ENCODE measurements around the gene CAPN15. TPM values are rescaled to one million over a fixed set of nuclear protein-coding genes. Genes with fewer than 3 reads are reported as not detected.

Gene CAPN15
- polyA plus RNA-seq, 2 donors: 28.4 to 47.6 TPM

DNA sequence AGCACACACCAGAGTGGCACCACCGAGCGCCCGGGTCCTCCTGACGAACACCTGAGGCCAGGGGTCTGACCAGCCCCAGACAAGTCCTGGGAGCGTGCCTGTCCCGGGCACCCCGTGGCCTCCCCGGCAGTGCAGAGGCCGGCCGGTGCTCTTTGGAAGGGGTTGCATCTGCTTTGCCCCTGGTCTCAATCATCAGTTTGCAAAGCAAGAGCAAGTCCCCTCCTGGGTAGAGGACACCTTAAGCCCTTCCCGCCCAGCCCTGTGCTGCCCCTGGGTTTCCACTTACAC, 11.6 kb upstream of the CAPN15 start:
- Histone ChIP-seq H3K9me3 (ENCODE audit: control insufficient read depth in 2 of 2, insufficient read depth in 1 of 2, low read depth in 1 of 2, low read length in 1 of 2) (no peaks in the 10 kb centered on the region), H3K27ac (ENCODE audit: low read depth in 2 of 2, low read length in 1 of 2) (no peak overlapping the region), H3K4me1 (ENCODE audit: control insufficient read depth in 2 of 2, insufficient read depth in 2 of 2, low read length in 1 of 2) (no peaks in the 10 kb centered on the region), H3K4me3 (ENCODE audit: low read depth in 1 of 2, low read length in 2 of 2) (no peak overlapping the region), H3K36me3 (ENCODE audit: control insufficient read depth in 2 of 2, insufficient read depth in 2 of 2, low read length in 1 of 2) (peaks cover 0 to 22% of the 10 kb centered on the region in 2 donors), H3K27me3 (ENCODE audit: control insufficient read depth in 1 of 2, insufficient read depth in 2 of 2, low read length in 2 of 2) (no peaks in the 10 kb centered on the region)
- 96 to 100% methylated on average over 7 to 11 of the region's 11 CpGs for WGBS, 2 donors

- peaks cover 0 to 24% of the 10 kb centered on the region in 2 donors for H3K36me3 ChIP-seq (ENCODE audit: control insufficient read depth in 2 of 2, insufficient read depth in 2 of 2, low read length in 1 of 2)
- 96% methylated on average over 8 of the region's 8 CpGs for WGBS, 2 donors
These were observed 11.2 kb upstream of the CAPN15 start for GRCh38 chr16:516301-516700.

GRCh38 chr16:518858-519257, 8.7 kb upstream of the CAPN15 start:
- peaks cover 3 to 8% of the 10 kb centered on the region in 2 donors for H3K4me1 ChIP-seq (ENCODE audit: control insufficient read depth in 2 of 2, insufficient read depth in 2 of 2, low read length in 1 of 2)
- 85 to 92% methylated on average over 9 of the region's 9 CpGs for WGBS, 2 donors
- no peak overlapping the region for H3K27ac ChIP-seq (ENCODE audit: low read depth in 2 of 2, low read length in 1 of 2)
- no peak overlapping the region for H3K4me3 ChIP-seq (ENCODE audit: low read depth in 1 of 2, low read length in 2 of 2)
- H3K9me3 ChIP-seq (ENCODE audit: control insufficient read depth in 2 of 2, insufficient read depth in 1 of 2, low read depth in 1 of 2, low read length in 1 of 2): no peaks in the 10 kb centered on the region
- H3K27me3 ChIP-seq (ENCODE audit: control insufficient read depth in 1 of 2, insufficient read depth in 2 of 2, low read length in 2 of 2): no peaks in the 10 kb centered on the region
- peaks cover 0 to 24% of the 10 kb centered on the region in 2 donors for H3K36me3 ChIP-seq (ENCODE audit: control insufficient read depth in 2 of 2, insufficient read depth in 2 of 2, low read length in 1 of 2)

More at GRCh38 chr16:516301-516700, 11.2 kb upstream of the CAPN15 start:
- H3K27me3 ChIP-seq (ENCODE audit: control insufficient read depth in 1 of 2, insufficient read depth in 2 of 2, low read length in 2 of 2): no peaks in the 10 kb centered on the region
- no peaks in the 10 kb centered on the region for H3K9me3 ChIP-seq (ENCODE audit: control insufficient read depth in 2 of 2, insufficient read depth in 1 of 2, low read depth in 1 of 2, low read length in 1 of 2)
- no peak overlapping the region for H3K27ac ChIP-seq (ENCODE audit: low read depth in 2 of 2, low read length in 1 of 2)
- H3K4me3 ChIP-seq (ENCODE audit: low read depth in 1 of 2, low read length in 2 of 2): no peak overlapping the region
- peaks cover 0 to 2% of the 10 kb centered on the region in 2 donors for H3K4me1 ChIP-seq (ENCODE audit: control insufficient read depth in 2 of 2, insufficient read depth in 2 of 2, low read length in 1 of 2)

DNA sequence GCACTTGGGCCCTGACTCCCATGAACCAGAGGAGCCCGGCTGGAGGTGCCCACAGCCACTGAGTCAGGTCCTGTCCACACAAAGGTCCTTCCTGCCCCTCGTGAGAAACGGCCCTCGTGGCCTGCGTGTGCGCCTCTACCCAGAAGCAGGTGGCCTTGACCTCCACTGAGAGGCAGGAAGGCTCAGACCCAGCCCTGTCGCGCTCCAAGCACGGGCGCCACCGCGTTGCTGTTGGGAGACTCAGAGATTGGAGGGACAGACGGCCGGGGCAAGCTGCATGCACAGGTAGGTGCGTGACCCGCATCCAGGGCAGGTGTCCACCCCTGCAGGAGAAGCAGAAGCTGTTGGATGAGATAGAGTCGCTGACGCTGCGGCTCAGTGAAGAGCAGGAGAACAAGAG, 8.1 kb upstream of the CAPN15 start:
- H3K4me3 ChIP-seq (ENCODE audit: low read depth in 1 of 2, low read length in 2 of 2): no peak overlapping the region
- H3K27me3 ChIP-seq (ENCODE audit: control insufficient read depth in 1 of 2, insufficient read depth in 2 of 2, low read length in 2 of 2): no peaks in the 10 kb centered on the region
- peaks cover 0 to 24% of the 10 kb centered on the region in 2 donors for H3K36me3 ChIP-seq (ENCODE audit: control insufficient read depth in 2 of 2, insufficient read depth in 2 of 2, low read length in 1 of 2)
- H3K4me1 ChIP-seq (ENCODE audit: control insufficient read depth in 2 of 2, insufficient read depth in 2 of 2, low read length in 1 of 2): peaks cover 3 to 8% of the 10 kb centered on the region in 2 donors
- WGBS, 2 donors: 91 to 93% methylated on average over 19 of the region's 19 CpGs
- H3K9me3 ChIP-seq (ENCODE audit: control insufficient read depth in 2 of 2, insufficient read depth in 1 of 2, low read depth in 1 of 2, low read length in 1 of 2): no peaks in the 10 kb centered on the region
- H3K27ac ChIP-seq (ENCODE audit: low read depth in 2 of 2, low read length in 1 of 2): no peak overlapping the region

GRCh38 chr16:519841-520687, 7.4 kb upstream of the CAPN15 start:
- WGBS, 2 donors: 89 to 95% methylated on average over 32 to 35 of the region's 35 CpGs
- Histone ChIP-seq H3K4me1 (ENCODE audit: control insufficient read depth in 2 of 2, insufficient read depth in 2 of 2, low read length in 1 of 2) (peaks cover 3 to 13% of the 10 kb centered on the region in 2 donors), H3K4me3 (ENCODE audit: low read depth in 1 of 2, low read length in 2 of 2) (no peak overlapping the region), H3K27me3 (ENCODE audit: control insufficient read depth in 1 of 2, insufficient read depth in 2 of 2, low read length in 2 of 2) (no peaks in the 10 kb centered on the region), H3K9me3 (ENCODE audit: control insufficient read depth in 2 of 2, insufficient read depth in 1 of 2, low read depth in 1 of 2, low read length in 1 of 2) (no peaks in the 10 kb centered on the region), H3K36me3 (ENCODE audit: control insufficient read depth in 2 of 2, insufficient read depth in 2 of 2, low read length in 1 of 2) (peaks cover 0 to 24% of the 10 kb centered on the region in 2 donors), H3K27ac (ENCODE audit: low read depth in 2 of 2, low read length in 1 of 2) (no peak overlapping the region)

DNA sequence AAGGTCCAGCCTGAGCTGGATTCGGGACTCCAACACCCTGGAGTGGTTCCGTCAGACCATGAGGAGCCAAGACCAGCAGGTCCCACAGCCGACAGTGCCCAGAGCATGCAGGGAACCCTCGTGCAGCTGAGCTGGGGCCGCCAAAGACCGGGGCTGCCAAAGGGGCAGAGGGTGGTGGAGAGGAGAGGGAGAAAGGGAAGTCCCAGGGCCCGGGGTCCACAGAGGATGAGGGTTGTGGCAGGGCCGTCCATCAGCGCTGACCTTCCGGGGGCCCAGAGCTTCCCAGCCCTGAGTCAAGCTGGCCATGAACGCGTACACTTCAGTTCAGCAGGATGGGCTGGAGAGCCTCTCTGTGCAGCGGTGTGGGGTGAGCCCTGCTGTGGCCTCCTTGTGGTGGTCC, 6.7 kb upstream of the CAPN15 start:
- Histone ChIP-seq H3K4me3 (ENCODE audit: low read depth in 1 of 2, low read length in 2 of 2) (no peak overlapping the region), H3K4me1 (ENCODE audit: control insufficient read depth in 2 of 2, insufficient read depth in 2 of 2, low read length in 1 of 2) (peaks cover 3 to 20% of the 10 kb centered on the region in 2 donors), H3K27me3 (ENCODE audit: control insufficient read depth in 1 of 2, insufficient read depth in 2 of 2, low read length in 2 of 2) (no peaks in the 10 kb centered on the region), H3K36me3 (ENCODE audit: control insufficient read depth in 2 of 2, insufficient read depth in 2 of 2, low read length in 1 of 2) (peaks cover 0 to 20% of the 10 kb centered on the region in 2 donors), H3K27ac (ENCODE audit: low read depth in 2 of 2, low read length in 1 of 2) (no peak overlapping the region), H3K9me3 (ENCODE audit: control insufficient read depth in 2 of 2, insufficient read depth in 1 of 2, low read depth in 1 of 2, low read length in 1 of 2) (no peaks in the 10 kb centered on the region)
- WGBS, 2 donors: 91% methylated on average over 13 of the region's 13 CpGs

GRCh38 chr16:521381-522210, 5.9 kb upstream of the CAPN15 start:
- H3K9me3 ChIP-seq (ENCODE audit: control insufficient read depth in 2 of 2, insufficient read depth in 1 of 2, low read depth in 1 of 2, low read length in 1 of 2): no peaks in the 10 kb centered on the region
- H3K4me3 ChIP-seq (ENCODE audit: low read depth in 1 of 2, low read length in 2 of 2): no peak overlapping the region
- peaks cover 0 to 20% of the 10 kb centered on the region in 2 donors for H3K36me3 ChIP-seq (ENCODE audit: control insufficient read depth in 2 of 2, insufficient read depth in 2 of 2, low read length in 1 of 2)
- 62 to 64% methylated on average over 34 of the region's 34 CpGs for WGBS, 2 donors
- no peaks in the 10 kb centered on the region for H3K27me3 ChIP-seq (ENCODE audit: control insufficient read depth in 1 of 2, insufficient read depth in 2 of 2, low read length in 2 of 2)
- H3K27ac ChIP-seq (ENCODE audit: low read depth in 2 of 2, low read length in 1 of 2): no peak overlapping the region
- H3K4me1 ChIP-seq (ENCODE audit: control insufficient read depth in 2 of 2, insufficient read depth in 2 of 2, low read length in 1 of 2): peaks cover 6 to 27% of the 10 kb centered on the region in 2 donors

DNA sequence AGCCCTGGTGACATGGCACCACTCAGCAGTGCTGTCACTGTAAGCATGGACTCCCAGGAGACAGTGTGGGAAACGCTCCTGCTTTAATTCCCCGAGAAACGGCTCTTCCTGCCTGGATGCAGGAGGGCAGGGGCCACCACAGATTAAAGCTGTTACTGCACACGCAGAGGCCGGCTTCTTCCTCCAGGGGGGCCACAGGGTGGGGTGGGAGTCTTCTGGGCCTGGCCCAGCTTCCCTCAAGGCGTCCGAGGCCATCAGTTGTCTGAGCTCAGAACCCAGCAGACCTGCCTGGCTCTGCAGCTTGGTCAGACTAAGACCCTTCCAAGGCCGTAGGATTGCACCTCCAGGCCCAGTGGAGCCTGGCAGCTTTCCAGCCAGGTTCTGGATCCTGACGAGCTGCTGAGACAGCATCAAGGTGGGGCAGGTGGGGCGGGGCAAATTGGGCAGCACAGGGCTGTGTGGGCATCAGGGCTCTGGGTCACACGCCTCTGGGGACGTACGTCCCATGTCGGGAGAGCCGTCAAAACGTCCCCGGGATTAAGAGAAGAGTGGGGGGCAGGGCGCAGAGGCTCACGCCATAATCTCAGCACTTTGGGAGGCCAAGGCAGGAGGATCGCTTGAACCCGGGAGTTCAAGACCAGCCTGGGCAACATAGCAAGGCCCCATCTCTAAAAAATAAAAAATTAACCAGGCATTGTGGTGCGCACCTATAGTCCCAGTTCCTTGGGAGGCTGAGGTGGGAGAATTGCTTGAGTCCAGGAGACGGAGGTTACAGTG, 5.0 kb upstream of the CAPN15 start:
- WGBS, 2 donors: 65 to 67% methylated on average over 23 of the region's 23 CpGs
- Histone ChIP-seq H3K4me3 (ENCODE audit: low read depth in 1 of 2, low read length in 2 of 2) (no peak overlapping the region), H3K9me3 (ENCODE audit: control insufficient read depth in 2 of 2, insufficient read depth in 1 of 2, low read depth in 1 of 2, low read length in 1 of 2) (no peaks in the 10 kb centered on the region), H3K4me1 (ENCODE audit: control insufficient read depth in 2 of 2, insufficient read depth in 2 of 2, low read length in 1 of 2) (peaks cover 6 to 27% of the 10 kb centered on the region in 2 donors), H3K27me3 (ENCODE audit: control insufficient read depth in 1 of 2, insufficient read depth in 2 of 2, low read length in 2 of 2) (no peaks in the 10 kb centered on the region), H3K36me3 (ENCODE audit: control insufficient read depth in 2 of 2, insufficient read depth in 2 of 2, low read length in 1 of 2) (peaks cover 0 to 20% of the 10 kb centered on the region in 2 donors), H3K27ac (ENCODE audit: low read depth in 2 of 2, low read length in 1 of 2) (no peak overlapping the region)

GRCh38 chr16:523097-523741, 4.3 kb upstream of the CAPN15 start:
- no peak overlapping the region for H3K4me3 ChIP-seq (ENCODE audit: low read depth in 1 of 2, low read length in 2 of 2)
- 91 to 95% methylated on average over 22 of the region's 22 CpGs for WGBS, 2 donors
- peaks cover 0 to 20% of the 10 kb centered on the region in 2 donors for H3K36me3 ChIP-seq (ENCODE audit: control insufficient read depth in 2 of 2, insufficient read depth in 2 of 2, low read length in 1 of 2)
- H3K27me3 ChIP-seq (ENCODE audit: control insufficient read depth in 1 of 2, insufficient read depth in 2 of 2, low read length in 2 of 2): no peaks in the 10 kb centered on the region
- no peaks in the 10 kb centered on the region for H3K9me3 ChIP-seq (ENCODE audit: control insufficient read depth in 2 of 2, insufficient read depth in 1 of 2, low read depth in 1 of 2, low read length in 1 of 2)
- peaks cover 6 to 27% of the 10 kb centered on the region in 2 donors for H3K4me1 ChIP-seq (ENCODE audit: control insufficient read depth in 2 of 2, insufficient read depth in 2 of 2, low read length in 1 of 2)
- no peak overlapping the region for H3K27ac ChIP-seq (ENCODE audit: low read depth in 2 of 2, low read length in 1 of 2)

Measured in esophagus (tissue), 2 donors.